HG02610 (cell line): ENCODE results near the gene NDUFB3.

Experiments
- ATAC-seq: cut with Tn5 transposase; IDR thresholded peaks from one replicate; pipeline ENCODE4 v1.9.1; 2021; ENCODE audit warnings: mild to moderate bottlenecking, moderate library complexity; ENCODE audit not compliant: unreplicated experiment

The NDUFB3 gene

GRCh38 chr2:201128033-201128432 is 56.2 kb downstream of the NDUFB3 start:
- no peak for ATAC-seq

GRCh38 chr2:201128933-201129505 is 57.2 kb downstream of the NDUFB3 start:
- peak; percentile 31 for ATAC-seq

- peak; percentile 33 for ATAC-seq
These were observed 58.9 kb downstream of the NDUFB3 start for GRCh38 chr2:201130524-201131186.

GRCh38 chr2:201132518-201132917 is 60.7 kb downstream of the NDUFB3 start:
- peak; percentile 34 for ATAC-seq
